Activated gamma-delta T cell (primary cell): ENCODE data around the gene PCSK9.

Experiments
- DNase-seq: peaks from one replicate; lab custom pipeline; 2025; lab: John Stamatoyannopoulos, UW

PCSK9 gene

DNA sequence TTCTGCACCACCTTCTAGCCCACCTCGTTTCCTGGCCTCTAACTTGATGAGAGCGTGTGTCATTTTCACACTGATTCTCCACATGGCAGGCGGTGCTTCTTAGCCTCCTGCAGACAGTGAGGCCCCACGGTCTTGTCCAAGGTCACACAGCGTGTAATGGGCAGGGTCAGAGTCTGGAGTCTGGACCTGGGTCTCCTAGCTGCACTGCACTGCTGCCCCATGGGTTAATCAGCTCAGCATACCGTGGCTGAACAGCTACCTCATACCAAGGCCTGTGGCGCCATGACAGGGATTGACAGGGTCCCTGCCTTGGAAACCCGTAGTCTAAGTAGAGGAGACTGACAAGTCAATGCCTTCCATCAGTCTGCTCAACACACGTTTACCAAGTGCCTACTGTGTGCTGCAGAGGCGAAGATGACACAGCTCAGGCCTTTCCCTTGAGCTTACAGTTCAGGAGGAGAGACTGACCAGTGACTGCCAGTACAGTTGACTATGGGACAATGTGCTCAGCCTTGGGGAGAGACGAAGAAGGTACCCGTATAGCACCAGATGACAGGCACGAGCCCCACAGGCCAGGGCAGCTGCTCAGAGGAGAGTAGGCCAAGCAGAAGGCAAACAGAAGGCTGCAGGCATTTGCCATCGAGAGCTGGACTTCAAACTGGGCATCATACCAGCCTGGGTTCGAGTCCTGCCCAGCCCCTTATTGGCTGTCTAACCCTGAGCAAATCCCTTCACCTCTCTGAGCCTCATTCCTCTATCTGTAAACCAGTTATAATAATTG lies 5.5 kb downstream of the PCSK9 start:
- no peak for DNase-seq

GRCh38 chr1:55045430-55045829 lies 6.1 kb downstream of the PCSK9 start:
- DNase-seq, result no peak

DNA sequence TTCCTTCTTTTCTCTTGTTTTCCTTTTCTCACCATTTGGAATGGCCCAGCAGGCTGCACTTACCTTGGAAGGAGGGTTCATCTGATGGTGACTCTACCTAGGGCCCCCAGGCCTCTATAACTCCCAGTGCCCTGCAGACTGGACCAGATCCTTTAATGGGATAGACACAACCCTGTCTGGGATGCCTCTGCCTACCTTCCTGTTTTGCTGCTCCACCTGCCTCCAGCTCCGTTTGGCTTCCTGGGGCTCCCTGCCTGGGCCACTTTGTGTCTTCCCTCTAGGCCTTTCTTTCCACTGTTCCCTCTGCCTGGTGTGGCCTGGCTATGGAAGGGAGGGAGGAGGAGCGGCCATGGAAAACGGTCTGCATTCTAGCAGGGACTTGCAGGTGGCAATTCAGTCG lies 7.5 kb downstream of the PCSK9 start:
- no peak for DNase-seq

- no peak for DNase-seq
Observed at GRCh38 chr1:55047611-55048010, 8.3 kb downstream of the PCSK9 start.

GRCh38 chr1:55048453-55049270 lies 9.3 kb downstream of the PCSK9 start:
- DNase-seq, result no peak

- DNase-seq, result no peak
Observed at GRCh38 chr1:55049271-55049913, 10.0 kb downstream of the PCSK9 start.

- DNase-seq, result no peak
Observed at GRCh38 chr1:55049914-55050278, 10.5 kb downstream of the PCSK9 start.

GRCh38 chr1:55050283-55050682 lies 10.9 kb downstream of the PCSK9 start:
- no peak for DNase-seq

DNA sequence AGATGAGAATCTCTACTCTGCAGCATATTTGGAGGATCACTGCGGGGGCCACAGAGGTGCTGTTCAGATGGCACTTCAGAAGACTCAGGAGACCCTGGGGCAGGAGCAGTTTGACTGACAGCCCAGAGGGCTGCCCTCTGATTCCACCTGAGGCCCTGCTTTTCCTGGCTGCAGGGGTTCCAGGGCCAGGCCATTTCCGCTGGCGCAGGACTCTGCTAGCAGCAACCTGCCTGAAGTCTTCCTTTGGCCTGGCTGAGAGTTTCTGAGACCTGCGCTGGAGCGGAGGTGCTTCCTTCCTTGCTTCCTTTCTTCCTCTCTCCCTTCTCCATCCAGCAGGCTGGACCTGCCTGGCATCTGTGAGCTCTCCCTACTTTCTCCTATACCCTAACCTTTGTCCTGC lies 11.8 kb downstream of the PCSK9 start:
- no peak for DNase-seq

GRCh38 chr1:55051621-55052020 lies 12.3 kb downstream of the PCSK9 start:
- no peak for DNase-seq

GRCh38 chr1:55052221-55053142 lies 13.1 kb downstream of the PCSK9 start:
- DNase-seq, result no peak

DNA sequence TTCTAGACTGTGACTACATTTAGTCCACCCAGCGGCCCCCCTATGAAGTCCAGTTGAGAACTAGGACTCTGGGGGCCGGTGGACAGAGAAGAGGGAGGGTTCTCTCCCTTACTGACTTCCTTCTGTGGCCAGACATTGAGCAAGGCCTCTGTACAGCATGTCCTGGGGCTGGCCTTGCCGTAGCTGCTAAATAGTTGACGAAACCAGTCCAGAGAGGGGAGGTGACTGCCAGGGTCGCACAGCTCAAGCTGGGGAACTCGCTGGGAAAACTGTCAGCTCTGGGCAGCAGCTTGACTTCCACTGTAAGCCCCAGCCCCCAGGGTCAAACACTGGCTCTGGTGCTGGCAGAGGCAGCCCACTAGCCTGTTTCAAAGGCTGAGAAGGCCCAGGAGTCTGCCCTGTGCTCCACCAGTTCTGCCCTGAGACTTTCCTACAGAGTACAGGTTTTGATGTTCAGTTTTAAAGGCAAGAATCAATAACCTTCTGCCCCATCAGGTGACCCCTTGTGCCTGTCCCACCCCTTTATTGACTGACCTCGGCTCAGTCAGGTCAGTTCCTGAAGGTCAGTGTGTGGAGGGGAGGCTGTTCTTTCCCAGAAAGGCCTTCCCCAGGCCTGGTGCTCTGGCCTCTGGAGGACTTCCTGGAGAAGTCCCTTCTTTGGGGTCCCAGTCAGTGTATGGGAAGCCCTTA lies 14.1 kb downstream of the PCSK9 start:
- no peak for DNase-seq

DNA sequence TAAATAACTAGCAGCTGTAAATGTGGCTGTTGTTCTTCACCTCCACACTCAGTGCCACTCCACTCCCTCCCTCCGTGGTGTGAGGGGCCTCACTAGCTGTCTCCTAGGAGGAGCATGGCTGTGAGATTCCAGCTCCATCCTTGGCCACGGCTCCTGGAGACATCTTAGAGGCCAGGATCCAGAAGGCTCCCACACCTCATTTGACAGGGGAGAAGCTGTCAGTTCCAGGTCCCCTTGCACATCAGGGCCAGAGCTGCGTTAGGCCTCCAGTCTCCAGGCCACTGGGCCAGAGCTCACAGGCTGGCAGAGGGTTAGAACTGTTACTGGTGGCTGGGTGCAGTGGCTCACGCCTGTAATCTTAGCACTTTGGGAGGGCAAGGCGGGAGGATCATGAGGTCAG lies 15.0 kb downstream of the PCSK9 start:
- no peak for DNase-seq

DNA sequence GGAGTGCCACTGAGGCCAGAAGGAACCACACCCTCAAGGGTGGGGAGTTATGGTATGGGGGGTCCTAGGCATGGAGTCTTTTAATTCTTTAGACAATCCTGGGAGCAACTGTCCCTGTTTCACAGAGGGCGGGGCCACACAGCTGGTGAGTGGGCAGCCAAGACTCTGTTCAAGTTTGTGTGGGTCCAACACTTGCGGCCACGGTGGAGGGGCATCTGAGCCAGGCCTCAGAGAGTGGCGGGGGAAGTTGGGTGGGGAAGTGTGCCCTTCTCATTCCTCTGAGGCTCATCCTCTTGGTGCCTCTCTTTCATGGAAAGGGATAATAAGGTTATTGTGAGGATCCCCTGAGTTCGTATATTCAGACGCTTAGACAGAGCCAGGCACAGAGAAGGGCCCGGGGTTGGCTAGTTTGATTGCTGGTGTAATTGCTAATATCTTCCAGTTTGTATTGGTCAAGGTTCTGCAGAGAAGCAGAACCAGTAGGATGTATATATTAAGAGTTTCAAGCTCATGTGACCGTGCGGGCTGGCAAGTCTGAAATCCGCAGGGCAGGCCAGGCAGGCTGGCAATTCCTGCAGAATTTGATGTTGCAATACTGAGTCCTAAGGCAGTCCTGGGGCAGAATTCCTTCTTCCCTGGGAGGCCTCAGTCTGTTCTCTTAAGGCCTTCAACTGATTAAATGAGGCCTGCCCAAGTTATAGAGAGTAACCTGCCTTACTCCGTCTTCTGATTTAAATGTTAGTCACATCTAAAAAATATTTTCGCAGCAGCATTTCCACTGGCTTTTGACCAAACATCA lies 15.9 kb downstream of the PCSK9 start:
- no peak for DNase-seq

- DNase-seq, result no peak
Observed at GRCh38 chr1:55055951-55056631, 16.7 kb downstream of the PCSK9 start.

- DNase-seq, result no peak
Observed at GRCh38 chr1:55056632-55056992, 17.3 kb downstream of the PCSK9 start.

GRCh38 chr1:55057270-55057955 lies 18.1 kb downstream of the PCSK9 start:
- DNase-seq, result no peak

GRCh38 chr1:55057956-55058298 lies 18.6 kb downstream of the PCSK9 start:
- no peak for DNase-seq
